GM12878 (cell line): ENCODE data around the gene SLAMF9. TPM values are rescaled to one million over a fixed set of nuclear protein-coding genes. Genes with fewer than 3 reads are reported as not detected.

Experiments used
- ATAC-seq: fragments of 200-7000 bp; cut with Tn5 transposase; 3 replicates; pipeline ENCODE4 v1.9.1; 2020; ENCODE audit warnings: mild to moderate bottlenecking, moderate library complexity
- BruUV-seq: library from RNA; stranded (reverse); fragments of 400-500 nt; replicated peaks from 2 replicates; lab custom pipeline; 2021; lab: Mats Ljungman, UMichigan
- CTCF ChIA-PET: fragments of 300-600 bp; sonication (Branson Sonifier 250); formaldehyde crosslinking; extraction: SDS; loops from one replicate; lab custom pipeline; 2021; ENCODE audit warnings: inconsistent platforms; lab: Yijun Ruan, JAX
- POLR2A ChIA-PET: fragments of 350-600 bp; formaldehyde crosslinking; extraction: SDS; loops from one replicate; lab custom pipeline; 2021; ENCODE audit warnings: inconsistent platforms; lab: Charles Lee
- RAD21 ChIA-PET: fragments of 300-600 bp; sonication (Branson Sonifier 250); formaldehyde crosslinking; loops from one replicate; lab custom pipeline; 2023; ENCODE audit warnings: antibody characterized with exemption; ENCODE audit not compliant: unreplicated experiment; lab: Charles Lee
- SMC1A ChIA-PET: fragments of 300-600 bp; sonication (Branson Sonifier 250); formaldehyde crosslinking; loops from one replicate; lab custom pipeline; 2023; ENCODE audit not compliant: unreplicated experiment, uncharacterized antibody; lab: Charles Lee
- DNase-seq: peaks from one replicate; pipeline ENCODE4 v3.0.0-alpha.2; 2011; ENCODE audit warnings: low read depth, low spot score
- FAIRE-seq: peaks from 3 replicates; lab custom pipeline; 2011; peaks lifted over from hg19 to GRCh38; lab: Jason Lieb, UNC
- H2AFZ ChIP-seq: 2 replicates; pipeline ENCODE4 v1.6.0; 2011; ENCODE audit warnings: low read depth, low read length, control low read depth; ENCODE audit not compliant: control insufficient read depth
- H3K27ac ChIP-seq: 2 replicates; pipeline ENCODE4 v1.5.1; 2011; ENCODE audit warnings: control low read depth; ENCODE audit not compliant: control insufficient read depth, insufficient read depth
- H3K27me3 ChIP-seq, 2 experiments: replicated peaks in 1 of 2; 2 replicates each; pipeline versions ENCODE4 v1.6.0 to v1.6.1; 2011; ENCODE audit warnings: low read length in 1 of 2; ENCODE audit not compliant: control insufficient read depth in 2 of 2, insufficient read depth in 2 of 2
- H3K36me3 ChIP-seq, 2 experiments: 2 replicates each; pipeline ENCODE4 v1.5.1; 2011; ENCODE audit warnings: low read length in 1 of 2; ENCODE audit not compliant: control insufficient read depth in 2 of 2, insufficient read depth in 2 of 2
- H3K4me1 ChIP-seq: 2 replicates; pipeline ENCODE4 v1.6.1; 2011; ENCODE audit warnings: mild to moderate bottlenecking, low read length, moderate library complexity, mixed read lengths; ENCODE audit not compliant: control insufficient read depth, insufficient read depth
- H3K4me2 ChIP-seq: 2 replicates; pipeline ENCODE4 v1.6.0; 2011; ENCODE audit warnings: control low read depth; ENCODE audit not compliant: control insufficient read depth, insufficient read depth
- H3K4me3 ChIP-seq: fragments of 200-600 bp; sonication (generic); 2 replicates; pipeline ENCODE4 v1.5.1; 2016
- H3K79me2 ChIP-seq: 2 replicates; pipeline ENCODE4 v1.6.0; 2011; ENCODE audit warnings: low read length; ENCODE audit not compliant: control insufficient read depth, insufficient read depth
- H3K9ac ChIP-seq: 2 replicates; pipeline ENCODE4 v1.8.0; 2011; ENCODE audit warnings: low read length, control low read depth, mixed read lengths; ENCODE audit not compliant: control insufficient read depth, insufficient read depth
- H3K9me3 ChIP-seq: replicated peaks from 3 replicates; pipeline ENCODE4 v1.5.1; 2011; ENCODE audit warnings: mild to moderate bottlenecking, low read length; ENCODE audit not compliant: control insufficient read depth, insufficient read depth
- H4K20me1 ChIP-seq: 2 replicates; pipeline ENCODE4 v1.6.0; 2011; ENCODE audit not compliant: control insufficient read depth, insufficient read depth
- ATF3 ChIP-seq: IDR thresholded peaks from 2 replicates; pipeline ENCODE4 v1.6.1; 2011; ENCODE audit warnings: low read depth, mild to moderate bottlenecking, low read length, moderate library complexity, borderline replicate concordance; ENCODE audit errors: extremely low read depth
- CBX5 ChIP-seq: sonication (generic); IDR thresholded peaks from 2 replicates; pipeline ENCODE4 v1.6.1; 2016; ENCODE audit warnings: low read depth, moderate library complexity, mild to moderate bottlenecking, inconsistent platforms
- CHD2 ChIP-seq: IDR thresholded peaks from 2 replicates; pipeline ENCODE4 v1.6.1; 2011; ENCODE audit warnings: low read depth, low read length, improper control_type of control experiment, borderline replicate concordance
- IRF3 ChIP-seq: fragments of 450-650 bp; IDR thresholded peaks from 2 replicates; pipeline ENCODE4 v1.6.1; 2014; ENCODE audit warnings: mild to moderate bottlenecking
- MEF2B ChIP-seq: fragments of 450-650 bp; IDR thresholded peaks from 2 replicates; pipeline ENCODE4 v1.6.1; 2018; ENCODE audit warnings: mild to moderate bottlenecking, moderate library complexity; ENCODE audit not compliant: partially characterized antibody, poor library complexity, severe bottlenecking
- NR2F1 ChIP-seq: fragments of 450-650 bp; conservative IDR thresholded peaks from 2 replicates; pipeline ENCODE4 v1.6.1; 2017; ENCODE audit warnings: mild to moderate bottlenecking
- SPI1 ChIP-seq: IDR thresholded peaks from 2 replicates; pipeline ENCODE4 v1.6.1; 2011; ENCODE audit warnings: low read depth, mild to moderate bottlenecking, low read length, moderate library complexity, borderline replicate concordance; ENCODE audit not compliant: insufficient read depth
- SREBF2 ChIP-seq: IDR thresholded peaks from 2 replicates; pipeline ENCODE4 v1.6.1; 2012; ENCODE audit warnings: mild to moderate bottlenecking, low read length
- TCF7 ChIP-seq: IDR thresholded peaks from 2 replicates; pipeline ENCODE4 v1.6.1; 2014; ENCODE audit warnings: antibody characterized with exemption, borderline replicate concordance
- ZNF24 ChIP-seq: fragments of 450-650 bp; IDR thresholded peaks from 2 replicates; pipeline ENCODE4 v1.6.1; 2017; ENCODE audit warnings: antibody characterized with exemption, mild to moderate bottlenecking
- WGBS: methylation state at CpG from one replicate; pipeline ENCODE4 v1.1.6; 2016; ENCODE audit warnings: low lambda C conversion rate; ENCODE audit not compliant: insufficient replicate concordance, insufficient coverage; ENCODE audit errors: missing lambda C conversion rate; 5-methylcytosine and 5-hydroxymethylcytosine counted together
- in situ Hi-C: fragments of 300-500 bp; cut with MboI; formaldehyde crosslinking; loops from 9 replicates; pipeline ENCODE4 v1.14.3; 2018; ENCODE audit warnings: mixed read lengths
- intact Hi-C: fragments of 100-400 bp; cut with micrococcal nuclease; formaldehyde crosslinking; loops from one replicate; pipeline ENCODE4 v1.14.2; 2022; ENCODE audit not compliant: unreplicated experiment
- polyA plus RNA-seq, 11 experiments: library from polyadenylated mRNA; depleted of rRNA in 4 of 11; unstranded in 6 of 11; stranded (reverse) in 5 of 11; fragments of >200 nt; fragmentation: Nextera tagmentation in 4 of 11; fragmentation: Illumina TruSeq in 1 of 11; extraction: Ambion mirVana in 4 of 11; extraction: Trizol in 1 of 11; gene quantifications; 1 replicate in 1 of 11; 2 replicates in 10 of 11; pipeline versions ENCODE4 v1.2.1 to v1.2.3, GENCODE V29; 2011 to 2016; ENCODE audit warnings: inconsistent platforms in 2 of 11, missing spikeins in 2 of 11, low read depth in 1 of 11
- total RNA-seq, 4 experiments: library from RNA; depleted of rRNA in 3 of 4; stranded (reverse); fragments of >200 nt in 3 of 4; fragmentation: Illumina TruSeq in 1 of 4; extraction: Trizol in 1 of 4; gene quantifications; 2 replicates each; pipeline versions ENCODE4 v1.2.1 to v1.2.3, GENCODE V29; 2013 to 2021

Gene SLAMF9
- total and polyA plus RNA-seq, 10 of the 15 experiments (the other 5 are each of a cell fraction or from before 2014, with no cell fraction given), result not detected

GRCh38 chr1:159980076-159980475 lies 26.0 kb upstream of the SLAMF9 start (continued):
- TF ChIP-seq ATF3, result no peak
- no peak for TF ChIP-seq IRF3

GRCh38 chr1:159979257-159979656 lies 25.2 kb upstream of the SLAMF9 start:
- TF ChIP-seq CHD2 (no peak), TCF7 (no peak), SPI1 (no peak), NR2F1 (no peak), CBX5 (no peak), ZNF24 (no peak), SREBF2 (no peak), MEF2B (no peak), ATF3 (no peak)
- Histone ChIP-seq H2AFZ (no peak overlapping the region), H3K79me2 (no peaks in the 10 kb centered on the region), H3K27me3 (no peaks in the 10 kb centered on the region; a peak in 2 of 4 replicates), H3K36me3 (no peaks in the 10 kb centered on the region), H3K9me3 (no peaks in the 10 kb centered on the region), H3K4me2 (no peak overlapping the region), H4K20me1 (no peaks in the 10 kb centered on the region), H3K4me3 (no peak overlapping the region), H3K4me1 (no peaks in the 10 kb centered on the region), H3K9ac (no peak overlapping the region), H3K27ac (no peak overlapping the region)
- intact Hi-C loops (no loop called here), in situ Hi-C loops (no loop called here)
- ATAC-seq (no peak), DNase-seq (no peak), FAIRE-seq (no peak)
- SMC1A ChIA-PET, result no interaction called here
- no TSS peak for BruUV-seq
- RAD21 ChIA-PET, result no interaction called here
- 14% methylated on average over 3 of the region's 3 CpGs for WGBS
- POLR2A ChIA-PET, result interaction anchor here (0.7 kb wide), 1 partner anchor 231 kb away, joined by 3 read pairs; no protein-coding TSS in a partner anchor
- CTCF ChIA-PET, result interaction anchor here (0.6 kb wide), 1 partner anchor 764 kb away, joined by 4 read pairs; no protein-coding TSS in a partner anchor
